Kidney (tissue), 14 donors: Measurements from ENCODE around the gene NLGN1. TPM values are rescaled to one million over a fixed set of nuclear protein-coding genes. Genes with fewer than 3 reads are reported as not detected.
"Not testable (repeated sequence)": the region's sequence is repeated elsewhere in the genome, so short reads cannot be mapped to it uniquely, and the experiment has no call there.

Experiments used
- DNase-seq, 5 donors: peaks; one replicate each; pipeline ENCODE4 v3.0.0-alpha.2; 2013 to 2020
- FAIRE-seq: peaks from 2 replicates; lab custom pipeline; 2012; peaks lifted over from hg19 to GRCh38; lab: Jason Lieb, UNC
- H3K27ac ChIP-seq, 2 donors: one replicate each; pipeline ENCODE4 v1.7.0; 2013; ENCODE audit warnings: low read depth in 2 of 2, low read length in 2 of 2, inconsistent platforms in 1 of 2
- H3K27me3 ChIP-seq: one replicate; pipeline ENCODE4 v1.7.1; 2013; ENCODE audit warnings: low read length, inconsistent platforms; ENCODE audit not compliant: control insufficient read depth, insufficient read depth
- H3K36me3 ChIP-seq, 3 donors: one replicate each; pipeline versions ENCODE4 v1.7.0 to v1.7.1; 2013; ENCODE audit warnings: low read length in 3 of 3, control low read depth in 1 of 3, inconsistent platforms in 1 of 3; ENCODE audit not compliant: insufficient read depth in 3 of 3, control insufficient read depth in 2 of 3
- H3K4me1 ChIP-seq, 3 donors: one replicate each; pipeline versions ENCODE4 v1.7.0 to v1.7.1; 2013; ENCODE audit warnings: low read length in 3 of 3, inconsistent platforms in 1 of 3, low read depth in 1 of 3; ENCODE audit not compliant: control insufficient read depth in 2 of 3, insufficient read depth in 2 of 3
- H3K4me3 ChIP-seq, 3 donors: one replicate each; pipeline versions ENCODE4 v1.7.0 to v1.8.1; 2013; ENCODE audit warnings: low read length in 3 of 3, control low read depth in 1 of 3, inconsistent platforms in 1 of 3
- H3K9ac ChIP-seq, 3 donors: one replicate each; pipeline versions ENCODE4 v1.7.0 to v1.7.1; 2013; ENCODE audit warnings: low read length in 3 of 3, control low read depth in 1 of 3, inconsistent platforms in 1 of 3
- H3K9me3 ChIP-seq, 3 donors: one replicate each; pipeline versions ENCODE4 v1.7.0 to v1.7.1; 2013; ENCODE audit warnings: low read length in 3 of 3, control low read depth in 1 of 3, inconsistent platforms in 1 of 3; ENCODE audit not compliant: control insufficient read depth in 2 of 3, insufficient read depth in 1 of 3
- CTCF ChIP-seq: IDR thresholded peaks from 3 replicates; pipeline ENCODE4 v1.5.1; 2012; ENCODE audit warnings: mild to moderate bottlenecking, moderate library complexity, borderline replicate concordance; ENCODE audit not compliant: insufficient read depth; ENCODE audit errors: extremely low read depth
- intact Hi-C: fragments of 100-400 bp; cut with DNase I; formaldehyde crosslinking; loops from one replicate; pipeline ENCODE4 v1.11.1; 2022
- polyA plus RNA-seq: library from polyadenylated mRNA; stranded (reverse); fragments of 350-450 nt; fragmentation: Illumina TruSeq; extraction: RNeasy Lipid Tissue Mini Kit (QIAGEN cat#74804); gene quantifications from one replicate; pipeline ENCODE4 v1.2.3, GENCODE V29; 2014; ENCODE audit warnings: low read depth, low replicate concordance; ENCODE audit not compliant: insufficient read depth
- total RNA-seq: library from RNA; stranded (reverse); fragmentation: NEBNext Ultra II Directional; extraction: Animal tissue kit (Norgen Biotek cat#: 25700); gene quantifications from one replicate; pipeline ENCODE4 v1.2.1, GENCODE V29; 2021
- donor health status: control.
- donor health status: control.
- donor health status: control.
- donor health status: control.
- donor health status: control.
- donor health status: DM: yes; HTN: yes; CAD: no.
- donor health status: Normal renal cell carcinoma (clear cell type).

NLGN1 gene
- total and polyA plus RNA-seq, 2 donors from 2014 or later: 0.49 to 19.4 TPM

- no peak overlapping the region for H3K4me3 ChIP-seq
- intact Hi-C loops: no loop called here
- no peaks in the 10 kb centered on the region for H3K27me3 ChIP-seq
- no peaks in the 10 kb centered on the region for H3K4me1 ChIP-seq
- TF ChIP-seq CTCF: no peak
- H3K9me3 ChIP-seq: peaks cover 0 to 3% (median 0%) of the 10 kb centered on the region in 3 donors
- no peak for DNase-seq
- no peak for FAIRE-seq
- H3K27ac ChIP-seq: no peak overlapping the region
- no peak overlapping the region for H3K9ac ChIP-seq
- H3K36me3 ChIP-seq: no peaks in the 10 kb centered on the region
Observed at GRCh38 chr3:173354124-173354523, 43.4 kb upstream of the NLGN1 start.

DNA sequence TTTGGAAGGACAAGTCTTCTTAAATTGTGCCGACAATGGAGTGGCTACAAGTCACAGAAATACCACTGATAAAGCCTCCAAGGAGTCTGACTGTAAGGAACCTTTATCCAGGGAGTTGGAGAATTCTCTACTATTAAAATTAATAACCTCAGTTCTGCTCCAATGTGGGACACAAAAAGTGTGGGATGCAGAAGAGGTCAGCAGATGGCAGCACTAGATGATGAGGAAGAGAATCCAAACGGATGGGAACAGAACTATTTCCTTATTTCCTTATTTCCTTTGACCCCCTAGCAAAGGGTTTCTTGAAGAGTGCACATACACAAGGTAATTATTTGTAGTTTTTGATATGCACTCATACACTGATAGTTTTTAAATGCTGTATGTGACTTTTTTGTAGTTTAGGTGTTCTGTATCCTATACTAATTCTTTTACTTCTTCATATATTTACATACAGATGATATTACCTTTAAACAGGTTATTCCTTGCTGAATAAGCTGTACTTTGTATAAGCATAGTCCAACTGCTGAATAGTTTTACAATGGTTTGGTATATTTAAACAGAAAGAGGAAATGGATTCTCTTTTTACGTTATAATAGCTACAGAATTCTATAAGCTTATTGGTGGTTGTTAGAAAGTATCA lies 25.6 kb upstream of the NLGN1 start:
- DNase-seq: peak in 2 of 5 donors; percentile 22 to 39
- intact Hi-C loops: no loop called here
- H3K9ac ChIP-seq: no peak overlapping the region
- TF ChIP-seq CTCF: peak; percentile 44
- H3K4me3 ChIP-seq: no peak overlapping the region
- H3K36me3 ChIP-seq: no peaks in the 10 kb centered on the region
- no peaks in the 10 kb centered on the region for H3K27me3 ChIP-seq
- H3K4me1 ChIP-seq: no peaks in the 10 kb centered on the region
- no peak overlapping the region for H3K27ac ChIP-seq
- no peak for FAIRE-seq
- H3K9me3 ChIP-seq: no peaks in the 10 kb centered on the region

GRCh38 chr3:173380681-173381080 lies 16.9 kb upstream of the NLGN1 start:
- DNase-seq: no peak
- TF ChIP-seq CTCF: no peak
- FAIRE-seq: no peak
- H3K9ac ChIP-seq: no peak overlapping the region
- no peaks in the 10 kb centered on the region for H3K27me3 ChIP-seq
- H3K4me1 ChIP-seq: no peaks in the 10 kb centered on the region
- H3K4me3 ChIP-seq: no peak overlapping the region
- H3K36me3 ChIP-seq: no peaks in the 10 kb centered on the region
- intact Hi-C loops: no loop called here
- no peaks in the 10 kb centered on the region for H3K9me3 ChIP-seq
- no peak overlapping the region for H3K27ac ChIP-seq

- H3K27me3 ChIP-seq, H3K9me3 ChIP-seq, intact Hi-C loops, H3K4me3 ChIP-seq, H3K27ac ChIP-seq, H3K9ac ChIP-seq, FAIRE-seq, H3K4me1 ChIP-seq, H3K36me3 ChIP-seq: not testable (repeated sequence)
- DNase-seq: peak in 1 of 5 donors; percentile 36
Observed at GRCh38 chr3:173381936-173382335, 15.6 kb upstream of the NLGN1 start.
